Loucy (cell line): Measurements from ENCODE around the gene PYCR2.

Experiments
- H2AFZ ChIP-seq: fragments of 200-600 bp; sonication (generic); 2 replicates; pipeline ENCODE4 v1.6.0; 2016; ENCODE audit warnings: antibody characterized with exemption, mild to moderate bottlenecking, low read length, moderate library complexity
- H3F3A ChIP-seq: fragments of 200-600 bp; 2 replicates; pipeline ENCODE4 v1.6.0; 2016; ENCODE audit warnings: antibody characterized with exemption, low read depth, mild to moderate bottlenecking
- H3K27me3 ChIP-seq: fragments of 200-600 bp; sonication (generic); 2 replicates; pipeline ENCODE4 v1.6.1; 2014; ENCODE audit warnings: low read length, mild to moderate bottlenecking; ENCODE audit not compliant: insufficient read depth, poor library complexity, severe bottlenecking
- H3K36me3 ChIP-seq: fragments of 200-600 bp; sonication (generic); 2 replicates; pipeline ENCODE4 v1.6.1; 2016; ENCODE audit warnings: low read length; ENCODE audit not compliant: insufficient read depth
- H3K4me1 ChIP-seq: fragments of 200-600 bp; sonication (generic); 2 replicates; pipeline ENCODE4 v1.5.1; 2014; ENCODE audit warnings: low read length, mild to moderate bottlenecking; ENCODE audit not compliant: insufficient read depth, poor library complexity, severe bottlenecking
- H3K4me2 ChIP-seq: fragments of 200-600 bp; sonication (generic); 2 replicates; pipeline ENCODE4 v1.6.0; 2014; ENCODE audit warnings: antibody characterized with exemption, low read length, low read depth, mild to moderate bottlenecking; ENCODE audit not compliant: poor library complexity, severe bottlenecking
- H3K4me3 ChIP-seq: fragments of 200-600 bp; sonication (generic); 2 replicates; pipeline ENCODE4 v1.5.1; 2014; ENCODE audit warnings: low read length, mild to moderate bottlenecking, mixed read lengths; ENCODE audit not compliant: poor library complexity, severe bottlenecking
- H3K79me2 ChIP-seq: fragments of 200-600 bp; sonication (generic); 2 replicates; pipeline ENCODE4 v1.6.1; 2014; ENCODE audit warnings: low read length; ENCODE audit not compliant: insufficient read depth
- H3K9ac ChIP-seq: fragments of 200-600 bp; sonication (generic); 2 replicates; pipeline ENCODE4 v1.6.0; 2014; ENCODE audit warnings: mild to moderate bottlenecking, low read depth, low read length, moderate library complexity; ENCODE audit not compliant: poor library complexity, severe bottlenecking
- H3K9me2 ChIP-seq: fragments of 200-600 bp; sonication (generic); replicated peaks from 2 replicates; pipeline ENCODE4 v1.6.1; 2016; ENCODE audit warnings: low read depth, low read length, mixed read lengths
- H3K9me3 ChIP-seq: fragments of 200-600 bp; sonication (generic); 2 replicates; pipeline ENCODE4 v1.6.1; 2014; ENCODE audit warnings: mild to moderate bottlenecking, antibody characterized with exemption, low read length, low read depth; ENCODE audit not compliant: insufficient read depth
- H4K20me1 ChIP-seq: fragments of 200-600 bp; sonication (generic); 2 replicates; pipeline ENCODE4 v1.6.0; 2014; ENCODE audit warnings: antibody characterized with exemption, low read length, mild to moderate bottlenecking; ENCODE audit not compliant: insufficient read depth, poor library complexity, severe bottlenecking
- CTCF ChIP-seq: fragments of 200-600 bp; sonication (generic); conservative IDR thresholded peaks from 2 replicates; pipeline ENCODE4 v1.5.1; 2014; ENCODE audit warnings: mild to moderate bottlenecking, antibody characterized with exemption, low read length
- EZH2phosphoT487 ChIP-seq: fragments of 200-600 bp; IDR thresholded peaks from 2 replicates; pipeline ENCODE4 v1.6.1; 2018; ENCODE audit warnings: antibody characterized with exemption, mild to moderate bottlenecking, moderate library complexity, borderline replicate concordance

The PYCR2 gene

GRCh38 chr1:225907341-225907740 lies 16.7 kb downstream of the PYCR2 start:
- H3K4me3 ChIP-seq, result no peak overlapping the region
- H3K9me3 ChIP-seq, result no peaks in the 10 kb centered on the region
- H3K4me2 ChIP-seq, result no peak overlapping the region
- TF ChIP-seq CTCF (no peak), EZH2phosphoT487 (no peak)
- no peaks in the 10 kb centered on the region for H3K79me2 ChIP-seq
- no peaks in the 10 kb centered on the region for H3K9me2 ChIP-seq
- H3K9ac ChIP-seq, result no peak overlapping the region
- no peaks in the 10 kb centered on the region for H3K27me3 ChIP-seq
- H3K4me1 ChIP-seq, result no peaks in the 10 kb centered on the region
- no peaks in the 10 kb centered on the region for H3F3A ChIP-seq
- no peaks in the 10 kb centered on the region for H4K20me1 ChIP-seq
- no peaks in the 10 kb centered on the region for H3K36me3 ChIP-seq
- no peak overlapping the region for H2AFZ ChIP-seq

GRCh38 chr1:225906467-225906866 lies 17.6 kb downstream of the PYCR2 start:
- no peaks in the 10 kb centered on the region for H3K36me3 ChIP-seq
- H3K27me3 ChIP-seq, result no peaks in the 10 kb centered on the region
- H3K79me2 ChIP-seq, result no peaks in the 10 kb centered on the region
- TF ChIP-seq CTCF (no peak), EZH2phosphoT487 (no peak)
- H3K9ac ChIP-seq, result no peak overlapping the region
- no peak overlapping the region for H3K4me3 ChIP-seq
- H3K9me3 ChIP-seq, result no peaks in the 10 kb centered on the region
- H3K9me2 ChIP-seq, result no peaks in the 10 kb centered on the region
- no peaks in the 10 kb centered on the region for H4K20me1 ChIP-seq
- H2AFZ ChIP-seq, result no peak overlapping the region
- no peak overlapping the region for H3K4me2 ChIP-seq
- no peaks in the 10 kb centered on the region for H3F3A ChIP-seq
- H3K4me1 ChIP-seq, result no peaks in the 10 kb centered on the region

- no peak overlapping the region for H2AFZ ChIP-seq
- no peaks in the 10 kb centered on the region for H4K20me1 ChIP-seq
- no peak overlapping the region for H3K4me2 ChIP-seq
- H3K9me3 ChIP-seq, result no peaks in the 10 kb centered on the region
- no peaks in the 10 kb centered on the region for H3K4me1 ChIP-seq
- no peaks in the 10 kb centered on the region for H3K79me2 ChIP-seq
- H3F3A ChIP-seq, result no peaks in the 10 kb centered on the region
- no peaks in the 10 kb centered on the region for H3K9me2 ChIP-seq
- no peaks in the 10 kb centered on the region for H3K36me3 ChIP-seq
- no peak overlapping the region for H3K4me3 ChIP-seq
- TF ChIP-seq EZH2phosphoT487 (no peak), CTCF (no peak)
- no peaks in the 10 kb centered on the region for H3K27me3 ChIP-seq
- H3K9ac ChIP-seq, result no peak overlapping the region
Observed at GRCh38 chr1:225903623-225904022, 20.4 kb downstream of the PYCR2 start.
